Measurements from ENCODE around the gene IL18R1.

- no peak for TF ChIP-seq CTCF (IDR thresholded peaks at IDR 0.05)
- TF ChIP-seq POLR2A (IDR thresholded peaks at IDR 0.05): no peak
- no peak for TF ChIP-seq POLR2AphosphoS5 (IDR thresholded peaks at IDR 0.05)
Observed at GRCh38 chr2:102365763-102366162, 10.2 kb downstream of the IL18R1 start.

Data from sigmoid colon (tissue), 4 donors.